Thymus (tissue), 11 donors: ENCODE measurements around the gene ATPAF1. TPM values are rescaled to one million over a fixed set of nuclear protein-coding genes. Genes with fewer than 3 reads are reported as not detected.

Experiments
- DNase-seq, 9 donors: peaks; one replicate each; pipeline ENCODE4 v3.0.0-alpha.2; 2013; ENCODE audit warnings: low spot score in 9 of 9, low read depth in 6 of 9, missing footprints in 1 of 9
- H3K27ac ChIP-seq, 2 donors: one replicate each; pipeline ENCODE4 v1.5.1; 2013; ENCODE audit warnings: control low read depth in 1 of 2, low read depth in 1 of 2, low read length in 1 of 2, mild to moderate bottlenecking in 1 of 2, moderate library complexity in 1 of 2
- H3K27me3 ChIP-seq, 2 donors: one replicate each; pipeline ENCODE4 v1.5.1; 2013; ENCODE audit warnings: low read length in 1 of 2; ENCODE audit not compliant: control insufficient read depth in 2 of 2, insufficient read depth in 1 of 2
- H3K36me3 ChIP-seq, 2 donors: one replicate each; pipeline ENCODE4 v1.5.1; 2013; ENCODE audit warnings: low read length in 1 of 2, mild to moderate bottlenecking in 1 of 2, moderate library complexity in 1 of 2; ENCODE audit not compliant: control insufficient read depth in 2 of 2, insufficient read depth in 2 of 2
- H3K4me1 ChIP-seq, 2 donors: one replicate each; pipeline ENCODE4 v1.5.1; 2013; ENCODE audit warnings: low read length in 2 of 2; ENCODE audit not compliant: control insufficient read depth in 2 of 2, insufficient read depth in 2 of 2
- H3K4me3 ChIP-seq, 2 donors: one replicate each; pipeline ENCODE4 v1.5.1; 2013; ENCODE audit warnings: low read length in 2 of 2, control low read depth in 1 of 2, mild to moderate bottlenecking in 1 of 2
- H3K9me3 ChIP-seq, 2 donors: one replicate each; pipeline ENCODE4 v1.5.1; 2013; ENCODE audit warnings: low read length in 1 of 2, mild to moderate bottlenecking in 1 of 2; ENCODE audit not compliant: control insufficient read depth in 2 of 2, insufficient read depth in 1 of 2
- WGBS: extraction: QIAGEN DNeasy Blood & Tissue Kit; methylation state at CpG from one replicate; pipeline ENCODE4 v1.1.7; 2013; 5-methylcytosine and 5-hydroxymethylcytosine counted together
- polyA plus RNA-seq: library from polyadenylated mRNA; stranded (reverse); fragments of 200-250 nt; gene quantifications from one replicate; pipeline ENCODE4 v1.2.3, GENCODE V29; 2013
- total RNA-seq: library from RNA; stranded (reverse); fragments of 120-200 nt; gene quantifications from one replicate; pipeline ENCODE4 v1.2.4, GENCODE V29; 2013
- donor health status: healthy.

Gene ATPAF1
- total and polyA plus RNA-seq, 2 donors = 34.6 to 53.4 TPM

GRCh38 chr1:46637444-46638083 is 30.6 kb downstream of the ATPAF1 start:
- no peaks in the 10 kb centered on the region for H3K9me3 ChIP-seq
- H3K4me3 ChIP-seq = no peak overlapping the region
- H3K27ac ChIP-seq = no peak overlapping the region
- WGBS = 70% methylated on average over 2 of the region's 2 CpGs
- H3K36me3 ChIP-seq = peaks cover 23 to 29% of the 10 kb centered on the region in 2 donors
- no peak for DNase-seq
- H3K27me3 ChIP-seq = no peaks in the 10 kb centered on the region
- H3K4me1 ChIP-seq = no peaks in the 10 kb centered on the region

- H3K27me3 ChIP-seq = no peaks in the 10 kb centered on the region
- no peak overlapping the region for H3K4me3 ChIP-seq
- H3K36me3 ChIP-seq = peaks cover 34 to 39% of the 10 kb centered on the region in 2 donors
- DNase-seq = no peak
- H3K27ac ChIP-seq = no peak overlapping the region
- no peaks in the 10 kb centered on the region for H3K4me1 ChIP-seq
- no peaks in the 10 kb centered on the region for H3K9me3 ChIP-seq
- WGBS = 96% methylated on average over 2 of the region's 2 CpGs
These were observed 33.0 kb downstream of the ATPAF1 start for GRCh38 chr1:46635205-46635604.

GRCh38 chr1:46630719-46631118 is 37.4 kb downstream of the ATPAF1 start:
- DNase-seq = no peak
- H3K36me3 ChIP-seq = peaks cover 25 to 37% of the 10 kb centered on the region in 2 donors
- H3K9me3 ChIP-seq = no peaks in the 10 kb centered on the region
- no peak overlapping the region for H3K4me3 ChIP-seq
- no peaks in the 10 kb centered on the region for H3K27me3 ChIP-seq
- WGBS = 95% methylated on average over 2 of the region's 2 CpGs
- no peaks in the 10 kb centered on the region for H3K4me1 ChIP-seq
- no peak overlapping the region for H3K27ac ChIP-seq

- H3K36me3 ChIP-seq = no peaks in the 10 kb centered on the region
- H3K27me3 ChIP-seq = no peaks in the 10 kb centered on the region
- WGBS = 95% methylated on average over 4 of the region's 4 CpGs
- H3K4me3 ChIP-seq = no peak overlapping the region
- H3K9me3 ChIP-seq = no peaks in the 10 kb centered on the region
- no peaks in the 10 kb centered on the region for H3K4me1 ChIP-seq
- H3K27ac ChIP-seq = no peak overlapping the region
- DNase-seq = no peak
These were observed 44.2 kb downstream of the ATPAF1 start for GRCh38 chr1:46623743-46624644.

- 87% methylated on average over 3 of the region's 3 CpGs for WGBS
- Histone ChIP-seq H3K4me3 (no peak overlapping the region), H3K27me3 (peaks cover 0 to 2% of the 10 kb centered on the region in 2 donors), H3K36me3 (no peaks in the 10 kb centered on the region), H3K9me3 (no peaks in the 10 kb centered on the region), H3K27ac (no peak overlapping the region), H3K4me1 (peaks cover 0 to 1% of the 10 kb centered on the region in 2 donors)
- DNase-seq = peak in 1 of 9 donors; percentile 43
These were observed 45.8 kb downstream of the ATPAF1 start for GRCh38 chr1:46622344-46622743.

- H3K4me3 ChIP-seq = no peak overlapping the region
- no peak overlapping the region for H3K27ac ChIP-seq
- peaks cover 4 to 6% of the 10 kb centered on the region in 2 donors for H3K4me1 ChIP-seq
- WGBS = 95% methylated on average over 7 of the region's 7 CpGs
- H3K36me3 ChIP-seq = no peaks in the 10 kb centered on the region
- H3K9me3 ChIP-seq = no peaks in the 10 kb centered on the region
- DNase-seq = no peak
- H3K27me3 ChIP-seq = peaks cover 0 to 4% of the 10 kb centered on the region in 2 donors
These were observed 46.2 kb downstream of the ATPAF1 start for GRCh38 chr1:46621930-46622329.

- 98% methylated on average over 5 of the region's 5 CpGs for WGBS
These were observed 48.4 kb downstream of the ATPAF1 start for GRCh38 chr1:46619656-46620258.

GRCh38 chr1:46618754-46619415 is 49.3 kb downstream of the ATPAF1 start:
- H3K27ac ChIP-seq = no peak overlapping the region
- H3K4me1 ChIP-seq = peaks cover 28 to 32% of the 10 kb centered on the region in 2 donors
- no peaks in the 10 kb centered on the region for H3K36me3 ChIP-seq
- H3K27me3 ChIP-seq = peaks cover 0 to 4% of the 10 kb centered on the region in 2 donors
- 93% methylated on average over 4 of the region's 4 CpGs for WGBS
- H3K4me3 ChIP-seq = no peak overlapping the region
- no peaks in the 10 kb centered on the region for H3K9me3 ChIP-seq
- DNase-seq = no peak

More at GRCh38 chr1:46619656-46620258, 48.4 kb downstream of the ATPAF1 start:
- Histone ChIP-seq H3K36me3 (no peaks in the 10 kb centered on the region), H3K9me3 (no peaks in the 10 kb centered on the region), H3K27ac (no peak overlapping the region), H3K27me3 (peaks cover 0 to 4% of the 10 kb centered on the region in 2 donors), H3K4me1 (peaks cover 20 to 23% of the 10 kb centered on the region in 2 donors), H3K4me3 (no peak overlapping the region)
- DNase-seq = no peak
